ENCODE data around the gene CFAP299. TPM values are rescaled to one million over a fixed set of nuclear protein-coding genes. Genes with fewer than 3 reads are reported as not detected.

Gene CFAP299
- total and polyA plus RNA-seq, 9 of the 15 experiments (the other 6 are each of a cell fraction or from before 2014, with no cell fraction given): 0.09 to 3.0 (median 0.76) TPM

- CTCF ChIA-PET (ENCODE audit: low intra/inter-chr PET ratio): no interaction called here
- WGBS (ENCODE audit: insufficient coverage, low coverage, missing lambda C conversion rate): 0% methylated on average over 1 of the region's 1 CpG
- POLR2A ChIA-PET: no interaction called here
- TF ChIP-seq CHD7 (IDR thresholded peaks at IDR 0.05; ENCODE audit: low read depth, low read length) (no peak), CBFA2T2 (conservative IDR thresholded peaks at IDR 0.05) (no peak), NFIX (CRISPR knock-in tag; IDR thresholded peaks at IDR 0.05; ENCODE audit: low read depth) (no peak), TCF7 (IDR thresholded peaks at IDR 0.05; ENCODE audit: borderline replicate concordance) (no peak), NFYB (IDR thresholded peaks at IDR 0.05; ENCODE audit: extremely low read depth, insufficient read length) (no peak), PTTG1 (tag; IDR thresholded peaks at IDR 0.05; ENCODE audit: low read depth) (no peak), SLC30A9 (CRISPR knock-in tag; IDR thresholded peaks at IDR 0.05) (no peak), ZKSCAN3 (CRISPR knock-in tag; IDR thresholded peaks at IDR 0.05) (no peak), CBX8 (IDR thresholded peaks at IDR 0.05; ENCODE audit: borderline replicate concordance, extremely low read depth, low read depth, low read length, poor library complexity, severe bottlenecking) (no peak), PHB (CRISPR knock-in tag; IDR thresholded peaks at IDR 0.05) (no peak), ZNF644 (tag; IDR thresholded peaks at IDR 0.05; ENCODE audit: low read depth) (no peak), KAT2B (IDR thresholded peaks at IDR 0.05; ENCODE audit: low read depth, low read length) (no peak)
Observed at GRCh38 chr4:80578001-80578400, 242.5 kb downstream of the CFAP299 start.

More at GRCh38 chr4:80578001-80578400, 242.5 kb downstream of the CFAP299 start:
- Histone ChIP-seq H3K36me3 (ENCODE audit: control insufficient read depth, insufficient read depth, low read length) (no peaks in the 10 kb centered on the region), H3K4me2 (ENCODE audit: insufficient read depth, low read length) (no peak overlapping the region), H3K4me3 (no peak overlapping the region), H3K27ac (ENCODE audit: extremely low read depth, low read depth, low read length) (no peak overlapping the region), H4K20me1 (replicated peaks; ENCODE audit: control insufficient read depth, insufficient read depth, low read length) (no peaks in the 10 kb centered on the region), H3K4me1 (replicated peaks in 1 of 2; ENCODE audit: control insufficient read depth in 2 of 2, insufficient read depth in 2 of 2, low read length in 2 of 2) (no peaks in the 10 kb centered on the region), H3K27me3 (ENCODE audit: control insufficient read depth in 2 of 2, insufficient read depth in 2 of 2, low read length in 2 of 2) (no peaks in the 10 kb centered on the region), H2AFZ (ENCODE audit: low read depth, low read length) (no peak overlapping the region), H3K9me1 (ENCODE audit: control insufficient read depth, insufficient read depth, low read length) (no peaks in the 10 kb centered on the region), H3K9ac (ENCODE audit: insufficient read depth in 1 of 2, low read depth in 2 of 2, low read length in 2 of 2) (no peak overlapping the region), H3K9me3 (replicated peaks; ENCODE audit: control insufficient read depth, insufficient read depth, low read depth, low read length) (no peaks in the 10 kb centered on the region), H3K79me2 (ENCODE audit: control insufficient read depth, insufficient read depth, low read length) (no peaks in the 10 kb centered on the region)
- DNase-seq (ENCODE audit: extremely low read depth in 1 of 4, low spot score in 3 of 4): no peak
- FAIRE-seq: no peak
- no peak for ATAC-seq
- intact Hi-C loops (cut with micrococcal nuclease) (no loop called here), in situ Hi-C loops (cut with MboI) (no loop called here)
- BruUV-seq (replicated peaks): no TSS peak

Measured in K562 (cell line).